Psoas muscle (tissue), 8 donors: ENCODE measurements around the gene RPL13. TPM values are rescaled to one million over a fixed set of nuclear protein-coding genes. Genes with fewer than 3 reads are reported as not detected.

Experiments
- ATAC-seq, 4 donors: fragments of 200-7000 bp; cut with Tn5 transposase; one replicate each; pipeline ENCODE4 v1.9.1; 2020; ENCODE audit warnings: moderate library complexity in 3 of 4, mild to moderate bottlenecking in 2 of 4
- DNase-seq, 2 donors: peaks; one replicate each; pipeline ENCODE4 v3.0.0-alpha.2; 2020
- H3K27ac ChIP-seq: fragments of 200-600 bp; one replicate; pipeline ENCODE4 v1.8.0; 2022
- H3K27me3 ChIP-seq, 3 donors: fragments of 200-600 bp in 1 of 3; one replicate each; pipeline versions ENCODE4 v1.6.1 to v1.8.0; 2013 to 2022; ENCODE audit warnings: low read length in 2 of 3, mild to moderate bottlenecking in 2 of 3, moderate library complexity in 1 of 3; ENCODE audit not compliant: insufficient read depth in 3 of 3
- H3K36me3 ChIP-seq, 2 donors: fragments of 200-600 bp in 1 of 2; one replicate each; pipeline versions ENCODE4 v1.6.1 to v1.8.0; 2013 to 2022; ENCODE audit warnings: low read depth in 1 of 2, mild to moderate bottlenecking in 1 of 2, moderate library complexity in 1 of 2; ENCODE audit not compliant: insufficient read depth in 1 of 2
- H3K4me1 ChIP-seq: fragments of 200-600 bp; one replicate; pipeline ENCODE4 v1.8.0; 2022
- H3K4me3 ChIP-seq: fragments of 200-600 bp; one replicate; pipeline ENCODE4 v1.8.0; 2022; ENCODE audit warnings: mild to moderate bottlenecking
- H3K9me3 ChIP-seq: fragments of 200-600 bp; one replicate; pipeline ENCODE4 v1.8.0; 2022
- WGBS, 3 donors: extraction: QIAGEN DNeasy Blood & Tissue Kit; methylation state at CpG; one replicate each; pipeline versions ENCODE4 v1.1.6 to v1.1.7; 2013; 5-methylcytosine and 5-hydroxymethylcytosine counted together
- intact Hi-C, 2 donors: fragments of 100-400 bp; cut with DNase I; formaldehyde crosslinking; loops; one replicate each; pipeline versions ENCODE4 v1.11.0 to v1.14.2; 2022
- polyA plus RNA-seq, 3 donors: library from polyadenylated mRNA; stranded (reverse); fragments of 200-250 nt; gene quantifications; one replicate each; pipeline ENCODE4 v1.2.3, GENCODE V29; 2013
- total RNA-seq, 4 donors: library from RNA; stranded (reverse); fragmentation: NEBNext Ultra II Directional in 2 of 4; extraction: Animal tissue kit (Norgen Biotek cat#: 25700) in 2 of 4; gene quantifications; one replicate each; pipeline versions ENCODE4 v1.2.1 to v1.2.4, GENCODE V29; 2021 to 2023
- TF ChIP-seq, protein P1 (sequence below): fragments of 200-600 bp; IDR thresholded peaks from one replicate; pipeline ENCODE4 v1.8.0; 2022; ENCODE audit warnings: antibody characterized with exemption
- donor health status: healthy with polysubstance abuse.
- donor health status: DM: no; HTN: no; CAD: no; lungs with moderate emphysema.
- donor health status: Bipolar disorder and iron deficiency.
- donor health status: healthy.
- donor health status: DM: yes; HTN: yes; CAD: no.
- donor health status: DM: no; HTN: no; CAD: no.
- donor health status: DM: no; HTN: no; CAD: no.
- donor health status: DM: yes; HTN: yes; CAD: no.

The RPL13 gene
- total and polyA plus RNA-seq, 7 donors: 1,039 to 7,334 (median 1,769) TPM

- DNase-seq: no peak
- ATAC-seq: peak in 1 of 4 donors; percentile 26
- TF ChIP-seq, protein P1, sequence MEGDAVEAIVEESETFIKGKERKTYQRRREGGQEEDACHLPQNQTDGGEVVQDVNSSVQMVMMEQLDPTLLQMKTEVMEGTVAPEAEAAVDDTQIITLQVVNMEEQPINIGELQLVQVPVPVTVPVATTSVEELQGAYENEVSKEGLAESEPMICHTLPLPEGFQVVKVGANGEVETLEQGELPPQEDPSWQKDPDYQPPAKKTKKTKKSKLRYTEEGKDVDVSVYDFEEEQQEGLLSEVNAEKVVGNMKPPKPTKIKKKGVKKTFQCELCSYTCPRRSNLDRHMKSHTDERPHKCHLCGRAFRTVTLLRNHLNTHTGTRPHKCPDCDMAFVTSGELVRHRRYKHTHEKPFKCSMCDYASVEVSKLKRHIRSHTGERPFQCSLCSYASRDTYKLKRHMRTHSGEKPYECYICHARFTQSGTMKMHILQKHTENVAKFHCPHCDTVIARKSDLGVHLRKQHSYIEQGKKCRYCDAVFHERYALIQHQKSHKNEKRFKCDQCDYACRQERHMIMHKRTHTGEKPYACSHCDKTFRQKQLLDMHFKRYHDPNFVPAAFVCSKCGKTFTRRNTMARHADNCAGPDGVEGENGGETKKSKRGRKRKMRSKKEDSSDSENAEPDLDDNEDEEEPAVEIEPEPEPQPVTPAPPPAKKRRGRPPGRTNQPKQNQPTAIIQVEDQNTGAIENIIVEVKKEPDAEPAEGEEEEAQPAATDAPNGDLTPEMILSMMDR: no peak
- intact Hi-C loops: no loop called here
- Histone ChIP-seq H3K4me1 (no peaks in the 10 kb centered on the region), H3K27me3 (peaks cover 0 to 5% (median 3%) of the 10 kb centered on the region in 3 donors), H3K36me3 (no peaks in the 10 kb centered on the region), H3K9me3 (no peaks in the 10 kb centered on the region), H3K4me3 (no peak overlapping the region), H3K27ac (no peak overlapping the region)
- 83 to 88% (median 86%) methylated on average over 35 to 36 of the region's 36 CpGs for WGBS, 3 donors
These were observed 22.9 kb downstream of the RPL13 start for GRCh38 chr16:89583197-89583894.

DNA sequence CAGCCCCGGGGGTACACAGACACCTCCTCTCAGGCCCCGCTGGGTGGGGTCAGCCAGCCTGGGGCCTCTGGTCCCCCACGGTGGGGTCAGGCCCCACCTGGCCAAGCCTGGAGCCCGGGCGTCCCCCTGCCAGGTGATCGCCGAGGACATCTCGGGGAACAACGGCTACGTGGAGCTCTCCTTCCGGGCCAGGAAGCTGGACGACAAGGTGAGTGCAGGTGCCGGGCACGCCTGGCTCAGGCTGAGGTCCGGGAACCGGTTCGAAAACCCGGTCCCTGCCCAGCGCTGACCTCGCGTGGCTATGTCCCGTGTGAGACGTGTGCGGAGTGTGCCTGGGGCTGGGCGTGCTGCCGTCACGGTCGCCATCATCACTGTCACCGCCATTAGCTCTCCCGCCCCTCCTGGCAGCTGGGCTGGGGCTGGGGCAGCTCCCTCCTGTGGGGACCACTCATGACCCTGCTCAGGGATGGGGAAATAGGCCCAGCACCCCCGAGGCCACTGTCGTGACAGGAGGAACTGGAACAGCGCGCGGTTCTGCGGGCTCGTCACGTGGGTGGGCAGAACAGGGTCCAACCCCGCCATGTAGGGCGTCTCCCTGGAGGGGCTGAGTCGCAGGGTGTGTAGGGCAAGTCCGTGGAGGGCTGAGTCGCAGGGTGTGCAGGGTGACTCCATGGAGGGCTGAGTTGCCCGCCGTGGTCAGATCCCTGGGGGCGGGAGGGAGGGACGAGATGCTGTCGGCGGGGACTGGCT is 23.6 kb downstream of the RPL13 start:
- no peak overlapping the region for H3K27ac ChIP-seq
- no peaks in the 10 kb centered on the region for H3K36me3 ChIP-seq
- no peak overlapping the region for H3K4me3 ChIP-seq
- WGBS, 3 donors: 80 to 88% (median 84%) methylated on average over 46 to 49 of the region's 49 CpGs
- no peaks in the 10 kb centered on the region for H3K9me3 ChIP-seq
- H3K4me1 ChIP-seq: no peaks in the 10 kb centered on the region
- TF ChIP-seq, protein P1: no peak
- intact Hi-C loops: no loop called here
- no peak for ATAC-seq
- no peak for DNase-seq
- H3K27me3 ChIP-seq: peaks cover 0 to 4% (median 3%) of the 10 kb centered on the region in 3 donors

GRCh38 chr16:89584768-89585549 is 24.5 kb downstream of the RPL13 start:
- WGBS, 3 donors: 49 to 60% (median 54%) methylated on average over 22 to 25 of the region's 25 CpGs

GRCh38 chr16:89586218-89586617 is 25.7 kb downstream of the RPL13 start:
- 67 to 88% (median 84%) methylated on average over 4 to 7 of the region's 7 CpGs for WGBS, 3 donors
- ATAC-seq (no peak), DNase-seq (no peak)
- TF ChIP-seq, protein P1: no peak
- Histone ChIP-seq H3K4me3 (no peak overlapping the region), H3K36me3 (no peaks in the 10 kb centered on the region), H3K27ac (no peak overlapping the region), H3K4me1 (no peaks in the 10 kb centered on the region), H3K9me3 (no peaks in the 10 kb centered on the region), H3K27me3 (peaks cover 0 to 4% (median 2%) of the 10 kb centered on the region in 3 donors)
- intact Hi-C loops: no loop called here

More at GRCh38 chr16:89584768-89585549, 24.5 kb downstream of the RPL13 start:
- H3K27ac ChIP-seq: no peak overlapping the region
- H3K4me1 ChIP-seq: no peaks in the 10 kb centered on the region
- peak in 1 of 4 donors; percentile 8 for ATAC-seq
- H3K36me3 ChIP-seq: no peaks in the 10 kb centered on the region
- no peak overlapping the region for H3K4me3 ChIP-seq
- DNase-seq: no peak
- peaks cover 0 to 4% (median 3%) of the 10 kb centered on the region in 3 donors for H3K27me3 ChIP-seq
- intact Hi-C loops: no loop called here
- TF ChIP-seq, protein P1: no peak
- no peaks in the 10 kb centered on the region for H3K9me3 ChIP-seq
